GM21825 (cell line): ENCODE data around the gene PICK1.

Experiments
- ATAC-seq: cut with Tn5 transposase; IDR thresholded peaks from one replicate; pipeline ENCODE4 v1.9.1; 2021; ENCODE audit warnings: mild to moderate bottlenecking, moderate library complexity; ENCODE audit not compliant: unreplicated experiment

Gene PICK1

DNA sequence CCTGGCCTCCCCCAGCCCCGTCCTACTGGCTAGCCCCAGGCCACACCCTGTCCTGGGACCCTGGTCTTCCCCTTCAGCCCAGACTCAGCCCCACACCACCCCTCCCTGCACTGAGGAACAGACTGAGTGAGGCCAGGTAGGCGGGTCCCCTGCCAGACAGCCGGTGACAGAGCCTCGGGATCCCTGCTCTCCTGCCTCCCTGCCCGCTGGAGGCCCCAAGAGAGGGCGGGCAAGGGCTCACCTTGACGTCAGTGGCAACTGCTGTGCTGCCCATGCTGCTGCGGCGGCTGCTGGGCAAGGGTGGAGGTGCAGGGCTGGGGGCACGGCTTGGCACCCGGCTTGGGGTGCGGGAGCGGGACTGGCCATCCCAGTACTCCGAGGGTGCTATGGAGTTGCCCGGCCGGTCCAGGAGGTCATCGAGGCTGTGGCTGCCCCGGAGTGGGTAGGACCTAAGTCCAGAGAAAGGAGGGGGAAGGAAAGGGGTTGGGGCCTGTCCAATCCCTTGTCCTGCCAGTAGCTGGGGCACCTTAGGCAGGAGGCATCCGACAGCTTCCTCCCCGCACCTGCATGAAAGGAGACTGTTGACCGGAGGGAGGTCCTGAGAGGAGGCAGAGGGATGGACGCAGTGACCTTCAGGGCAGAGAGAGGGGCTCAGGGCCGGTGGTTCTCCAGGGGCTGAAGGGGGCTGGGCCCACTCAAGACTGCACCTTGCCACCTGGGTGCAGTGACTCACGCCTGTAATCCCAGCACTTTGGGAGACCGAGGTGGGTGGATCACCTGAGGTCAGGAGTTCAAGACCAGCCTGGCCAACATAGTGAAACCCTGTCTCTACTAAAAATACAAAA, 29.0 kb downstream of the PICK1 start:
- no peak for ATAC-seq

DNA sequence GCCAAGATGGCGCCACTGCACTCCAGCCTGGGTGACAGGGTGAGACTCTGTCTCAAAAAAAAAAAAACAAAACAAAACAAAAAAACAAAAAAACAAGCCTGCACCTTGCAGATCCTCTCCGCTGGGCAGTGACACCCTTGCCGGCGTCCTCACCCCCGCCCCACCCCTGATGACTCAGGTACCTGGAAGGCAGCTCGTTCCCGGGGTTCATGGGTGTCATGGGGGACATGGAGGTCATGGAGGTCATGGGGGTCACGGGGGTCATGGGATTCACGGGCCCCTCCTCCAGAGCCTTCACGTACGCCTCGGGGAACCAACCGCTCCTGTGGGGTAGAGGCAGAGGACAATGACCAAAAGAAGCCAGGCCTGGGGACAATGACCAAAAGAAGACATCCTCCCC, 29.7 kb downstream of the PICK1 start:
- no peak for ATAC-seq

DNA sequence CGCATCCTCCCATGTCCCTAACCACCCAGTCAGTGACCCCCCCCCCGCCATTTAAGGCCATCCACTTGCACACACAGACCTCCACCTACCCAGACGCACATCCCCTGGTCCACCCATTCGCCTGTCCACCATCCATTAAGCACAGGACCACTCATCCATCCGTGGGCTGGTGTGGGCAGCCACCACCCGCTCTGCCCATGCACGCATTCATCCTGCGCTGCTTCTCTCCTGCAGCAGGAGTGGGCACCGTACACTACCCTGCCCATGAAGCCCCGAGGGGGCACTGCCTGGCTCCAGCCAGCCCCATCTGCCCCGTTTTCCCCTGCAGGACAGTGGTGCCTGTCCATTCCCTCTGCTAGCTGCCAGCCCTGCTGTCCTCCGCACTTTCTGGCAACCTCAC, 30.7 kb downstream of the PICK1 start:
- ATAC-seq, result no peak

DNA sequence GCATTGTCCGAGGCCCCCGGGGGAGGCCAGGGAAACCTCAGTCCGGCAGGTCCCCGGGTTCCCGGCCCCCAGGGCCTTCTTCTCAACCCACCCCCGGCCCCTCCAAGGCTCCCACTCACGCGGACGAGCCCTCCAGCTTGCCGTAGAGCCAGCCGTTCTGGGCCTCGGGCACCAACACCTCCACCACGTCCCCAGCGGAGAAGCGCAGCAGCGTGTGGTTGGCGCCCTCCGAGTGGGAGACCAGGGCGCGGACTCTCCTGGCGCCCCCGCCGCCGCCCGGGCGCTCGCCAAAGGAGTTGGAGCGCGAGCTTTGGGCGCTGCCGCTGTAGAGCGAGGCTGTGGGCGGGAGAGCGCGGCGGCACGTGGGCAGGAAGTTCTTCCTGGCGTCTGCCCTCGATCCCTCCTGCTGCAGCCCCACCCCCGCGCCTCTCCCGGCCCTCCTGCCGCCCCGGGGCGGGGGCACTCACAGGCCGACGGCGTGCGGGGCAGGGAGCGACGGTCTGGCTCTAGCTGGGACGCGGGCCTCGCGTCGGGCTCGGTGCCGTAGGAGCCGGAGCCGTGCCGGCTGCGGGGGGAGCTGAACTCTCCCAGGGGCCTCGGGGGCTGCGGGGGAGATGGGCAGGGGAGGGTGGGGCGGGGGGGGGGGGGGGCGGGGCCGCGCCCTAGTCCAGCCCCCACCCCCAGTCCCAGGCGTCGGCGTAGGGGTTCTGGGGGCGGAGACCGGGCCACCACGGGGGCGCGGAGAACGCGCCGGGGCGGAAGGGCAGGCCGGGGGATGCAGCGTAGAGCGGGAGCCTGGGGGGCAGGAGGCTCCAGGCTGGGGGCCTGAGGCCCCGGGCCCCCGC, 31.6 kb downstream of the PICK1 start:
- ATAC-seq, result no peak

DNA sequence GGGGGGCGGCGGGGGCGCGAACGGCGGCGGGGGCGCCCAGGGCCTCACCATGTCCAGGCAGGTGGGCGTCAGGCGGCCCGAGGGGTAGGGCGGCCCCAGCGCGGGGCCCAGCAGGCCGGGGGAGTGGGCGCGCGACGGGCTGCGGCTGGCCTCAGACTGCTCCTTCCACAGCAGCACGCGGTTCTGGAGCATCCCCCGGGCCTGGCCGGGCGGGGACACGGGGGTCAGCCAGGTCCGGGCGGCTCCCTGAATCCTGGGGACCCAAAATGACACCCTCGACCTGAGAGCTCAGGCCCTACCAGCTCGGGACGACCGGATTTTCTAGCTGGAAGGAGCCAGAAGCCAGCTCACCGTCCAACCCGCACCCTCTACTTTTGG, 32.3 kb downstream of the PICK1 start:
- no peak for ATAC-seq

DNA sequence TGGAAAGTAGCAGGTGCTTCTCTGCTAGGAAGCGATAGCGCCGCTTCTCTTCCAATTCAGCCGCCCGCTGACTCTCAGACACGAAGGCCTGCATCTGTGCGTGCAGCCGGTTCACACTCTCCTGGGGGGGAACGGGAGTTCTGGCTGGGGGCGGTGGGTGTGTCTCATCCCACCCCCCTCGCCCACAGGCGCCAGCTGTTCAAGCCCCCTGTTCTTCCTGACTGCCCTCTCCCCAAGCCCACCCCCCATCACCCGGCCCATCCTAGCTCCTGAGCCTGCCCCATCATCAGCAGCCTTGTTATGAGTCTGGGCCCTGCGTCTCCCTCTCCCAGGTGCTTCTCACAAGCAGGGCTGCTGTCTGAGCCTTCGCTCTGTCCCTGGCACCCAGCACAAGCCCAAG, 39.9 kb downstream of the PICK1 start:
- ATAC-seq, result no peak

DNA sequence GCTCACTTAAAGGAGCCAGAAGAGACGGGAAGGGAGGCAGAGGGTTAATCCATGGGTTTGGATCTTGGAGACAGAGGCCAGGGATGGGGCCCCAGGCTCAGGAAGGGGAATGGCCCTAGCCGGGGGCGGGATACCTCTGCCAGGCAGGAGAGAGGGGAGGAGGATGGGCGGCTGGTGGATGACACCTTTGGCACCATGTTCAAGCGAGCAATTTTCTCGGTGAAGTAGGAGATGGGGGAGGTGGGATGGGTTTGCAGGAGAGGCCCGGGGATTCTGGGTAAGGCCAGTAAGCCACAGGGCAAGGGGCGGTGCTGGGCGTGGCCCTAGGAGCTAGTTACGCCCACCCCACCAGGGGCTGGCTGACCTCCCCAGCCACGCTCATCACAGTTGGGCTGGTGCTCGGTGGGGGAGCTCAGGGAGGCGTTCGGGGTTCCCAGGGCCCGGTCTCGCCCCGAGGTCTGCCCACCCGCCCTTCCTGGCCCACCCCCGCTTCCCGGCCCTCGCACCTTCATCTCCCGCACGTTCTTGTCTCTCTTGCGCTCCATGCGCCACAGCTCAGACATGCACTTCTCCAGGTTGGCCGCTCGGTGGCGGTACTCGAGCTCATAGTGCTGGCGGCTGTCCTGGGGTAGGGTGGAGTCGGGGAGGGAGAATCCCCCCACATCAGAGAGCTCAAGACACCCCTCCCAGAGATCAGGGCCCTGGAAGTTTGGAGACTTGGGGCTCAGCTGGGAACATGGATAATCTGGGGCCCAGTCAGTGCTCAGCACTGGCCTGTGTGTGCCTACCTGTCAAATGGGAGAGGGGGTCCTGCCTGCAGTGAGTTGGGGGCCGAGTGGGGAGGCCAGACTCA, 40.6 kb downstream of the PICK1 start:
- no peak for ATAC-seq

DNA sequence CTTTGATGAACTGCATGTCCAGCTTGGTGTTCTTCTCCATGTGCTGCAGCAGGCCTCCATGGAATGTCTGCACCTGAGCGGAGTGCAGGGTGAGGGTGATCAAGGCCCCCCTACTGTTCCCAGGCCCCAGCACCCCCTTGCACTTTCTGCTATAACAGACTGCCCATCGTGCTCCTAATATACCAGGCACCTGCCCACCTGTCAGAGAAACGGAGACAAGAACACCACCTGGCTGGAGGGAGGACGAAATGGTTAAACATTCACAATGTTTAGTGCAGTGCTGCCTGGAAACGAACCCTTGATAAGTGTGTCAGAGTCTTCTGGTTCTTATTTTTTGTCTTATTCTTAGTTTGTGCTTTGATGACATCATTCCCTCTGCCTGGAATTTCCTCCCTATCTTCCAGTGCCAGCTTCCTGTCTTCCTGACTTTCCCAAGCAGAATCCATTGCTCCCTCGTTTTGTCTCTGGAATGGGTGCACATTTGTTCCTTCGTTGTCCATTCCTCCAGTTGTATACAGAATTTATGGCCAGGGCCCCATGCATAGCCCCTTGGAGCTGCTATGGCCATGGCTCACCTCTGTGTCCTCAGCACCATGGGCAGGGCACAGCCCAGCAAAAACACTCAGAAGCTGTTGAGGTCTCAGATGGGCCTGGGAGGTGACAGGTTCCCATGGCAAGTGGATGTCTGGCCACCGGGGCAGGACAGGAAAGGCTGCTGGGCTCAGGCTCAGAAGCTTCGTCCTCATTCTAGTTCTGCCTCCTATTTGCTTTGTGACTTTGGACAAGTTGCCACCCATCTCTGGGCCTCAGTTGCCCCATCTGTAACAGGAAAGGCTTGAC, 41.4 kb downstream of the PICK1 start:
- no peak for ATAC-seq

DNA sequence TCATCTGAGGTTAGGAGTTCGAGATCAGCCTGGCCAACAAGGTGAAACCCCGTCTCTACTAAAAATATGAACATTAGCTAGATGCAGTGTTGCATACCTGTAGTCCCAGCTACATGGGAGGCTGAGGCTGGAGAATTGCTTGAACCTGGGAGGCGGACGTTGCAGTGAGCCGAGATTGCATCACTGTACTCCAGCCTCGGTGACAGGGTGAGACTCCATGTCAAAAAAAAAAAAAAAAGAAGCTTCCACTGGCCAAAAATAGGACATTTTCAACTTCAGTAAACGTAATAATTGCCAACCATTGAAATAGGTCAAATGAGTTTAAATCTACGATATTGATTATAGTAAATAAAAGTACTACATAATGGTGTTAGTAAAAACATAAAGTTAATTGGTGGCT, 46.4 kb downstream of the PICK1 start:
- ATAC-seq, result no peak

DNA sequence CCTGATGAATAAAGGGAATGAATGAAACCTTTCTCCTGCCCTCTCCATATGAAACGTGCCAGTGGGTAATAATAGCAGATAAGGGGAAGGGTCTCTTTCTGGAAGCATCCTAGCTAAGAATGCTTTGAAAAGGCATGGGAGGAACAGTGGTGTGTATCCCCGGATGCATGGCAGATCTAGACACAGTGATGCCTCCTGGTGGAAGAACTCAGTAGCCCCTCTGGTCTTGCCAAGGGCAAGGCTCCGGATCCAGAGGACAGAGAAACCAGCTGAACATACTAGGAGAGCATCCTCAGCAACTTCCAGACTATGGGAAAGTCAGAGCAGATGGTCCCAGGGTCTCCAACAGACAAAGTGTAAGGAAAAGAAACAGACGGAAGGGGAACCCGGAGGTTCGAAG, 46.9 kb downstream of the PICK1 start:
- no peak for ATAC-seq

DNA sequence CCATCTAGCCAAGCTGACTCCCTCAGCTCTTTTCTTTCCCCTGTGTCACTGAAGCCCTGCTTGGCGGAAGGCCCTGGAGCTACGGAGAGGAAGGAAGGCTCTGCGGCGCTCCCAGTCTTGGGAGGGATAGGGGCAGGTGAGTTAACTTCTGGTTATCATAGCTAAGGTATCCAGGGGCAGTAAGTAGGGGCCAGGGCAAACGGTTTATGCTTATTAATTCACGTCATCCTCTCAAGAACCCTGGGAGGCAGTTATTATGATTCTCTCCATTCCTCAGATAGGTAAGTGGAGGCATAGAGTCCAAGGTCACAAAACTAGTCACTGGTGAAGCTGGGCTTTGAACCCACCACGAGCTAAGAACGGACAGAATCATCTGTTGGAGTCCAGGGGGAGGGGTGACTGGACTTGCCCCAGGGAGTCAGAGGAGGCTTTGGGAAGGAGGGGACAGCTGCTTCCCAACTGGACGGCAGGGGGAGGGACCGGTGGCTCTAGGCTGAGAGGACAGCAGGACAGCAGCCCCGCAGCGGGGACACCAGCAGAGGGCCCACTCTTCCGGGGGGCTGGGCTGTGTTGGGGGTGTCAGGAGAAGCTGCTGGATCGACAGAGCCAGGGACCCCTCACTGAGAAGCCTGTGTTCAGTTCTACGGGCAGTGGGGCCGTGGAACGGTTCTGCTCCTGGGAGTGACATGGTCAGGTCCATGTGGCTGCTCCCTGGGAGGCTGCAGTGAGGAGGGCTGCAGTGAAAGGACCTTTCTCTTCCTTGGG, 49.8 kb downstream of the PICK1 start:
- ATAC-seq, result no peak

DNA sequence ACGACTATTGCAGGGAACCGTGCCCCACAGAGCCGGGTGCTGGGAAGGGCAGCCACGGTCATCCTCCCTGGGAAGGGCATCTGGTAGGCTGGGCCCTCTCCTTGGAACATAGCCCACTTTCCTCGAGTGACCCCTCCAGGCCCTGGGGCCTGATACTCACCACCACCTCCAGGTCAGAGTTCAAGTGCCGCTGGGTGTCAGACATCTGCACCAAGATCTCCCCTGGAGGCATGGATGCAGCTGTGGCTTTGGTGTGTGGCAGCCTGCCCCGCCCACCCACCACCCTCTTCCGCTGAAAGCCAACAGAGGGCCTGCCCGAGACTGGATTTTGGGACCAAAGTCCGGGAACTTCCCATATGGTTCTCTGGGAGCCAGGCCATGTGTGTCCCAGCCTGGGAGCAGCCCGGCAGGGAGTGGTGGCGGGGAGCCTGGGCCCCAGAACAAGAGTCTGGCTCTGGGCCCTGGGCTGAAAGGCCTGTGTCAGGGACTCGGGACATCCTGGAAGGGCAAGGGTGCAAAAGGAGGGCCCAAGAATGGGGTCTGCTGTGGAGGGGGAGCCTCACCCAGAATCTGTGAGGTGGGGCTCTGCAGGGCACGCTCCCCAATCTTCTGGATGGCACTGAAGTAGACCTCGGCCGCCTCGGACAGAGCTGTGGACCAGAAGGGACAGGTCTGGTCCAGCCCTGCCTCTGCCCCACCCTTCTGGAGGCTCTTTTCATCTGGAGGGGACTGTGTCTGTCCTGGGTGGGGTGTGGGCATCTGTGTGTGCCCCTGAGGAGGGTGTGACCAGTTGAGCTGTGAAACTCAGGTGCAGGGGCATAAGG, 50.7 kb downstream of the PICK1 start:
- no peak for ATAC-seq

DNA sequence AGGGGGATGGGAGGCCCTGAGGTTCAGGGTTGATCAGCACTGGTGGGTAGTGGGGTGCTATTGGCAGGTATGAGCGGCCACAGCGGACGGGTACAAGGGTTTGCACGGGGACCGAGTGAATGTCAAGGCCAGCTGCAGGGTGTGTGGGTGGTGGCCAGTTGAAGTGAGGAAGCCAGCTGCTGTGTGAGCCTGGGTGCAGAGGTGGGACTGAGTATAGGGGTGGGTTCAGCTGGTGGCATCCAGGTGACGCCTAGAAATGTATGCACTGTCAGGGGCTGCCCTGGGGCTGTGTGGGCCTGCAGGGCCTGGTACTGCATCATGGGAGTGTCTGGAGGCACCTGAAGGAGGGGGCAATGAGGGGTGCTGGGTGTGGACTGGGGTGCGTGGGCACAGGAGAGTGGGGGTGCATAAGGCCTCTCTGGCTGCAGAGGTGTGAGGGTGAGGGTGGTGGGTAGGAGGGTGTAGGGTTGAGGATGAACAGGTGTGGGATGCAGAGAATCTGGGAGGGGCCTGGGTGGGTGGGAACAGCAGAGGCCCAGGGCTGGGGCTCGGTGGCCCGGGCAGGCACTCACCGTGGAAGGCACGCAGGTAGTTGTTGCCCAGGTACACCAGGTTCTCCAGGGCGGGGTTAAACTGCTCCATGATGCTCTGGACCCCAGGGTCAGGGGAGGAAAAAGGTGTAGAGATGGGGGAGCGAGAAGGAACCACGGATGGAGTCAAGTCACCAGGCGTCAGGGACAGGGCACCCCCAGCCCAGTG, 51.5 kb downstream of the PICK1 start:
- ATAC-seq, result no peak

DNA sequence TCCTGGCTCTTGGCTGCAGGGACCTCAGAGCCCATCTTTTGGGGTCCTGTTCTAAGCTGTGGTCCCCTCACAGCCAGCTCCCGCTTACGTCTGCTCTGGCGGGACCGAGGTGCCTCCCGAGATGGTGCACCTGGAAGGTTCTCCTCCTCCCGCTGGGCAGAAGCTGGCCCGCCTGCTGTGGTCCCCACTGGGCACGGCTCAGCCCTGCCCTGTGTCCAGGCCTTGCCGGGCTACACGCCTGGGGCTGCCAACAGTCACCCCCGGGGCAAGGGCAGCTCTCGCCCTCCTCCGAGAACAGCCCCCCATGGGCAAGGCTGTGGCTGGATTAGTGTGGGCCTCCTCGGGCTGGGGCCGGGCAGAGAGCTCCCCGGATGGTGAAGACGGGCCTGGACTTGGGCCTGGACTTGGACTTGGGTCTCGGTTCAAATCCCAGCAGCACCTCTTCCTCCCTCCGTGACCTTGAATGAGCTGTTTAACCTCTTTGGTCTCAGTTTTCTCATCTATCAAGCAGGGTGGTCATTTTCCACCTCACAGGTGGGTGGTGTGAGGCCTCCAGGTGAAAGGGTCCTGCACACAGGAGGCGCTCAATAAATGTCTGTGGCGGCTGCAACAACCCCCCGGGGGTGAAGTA, 52.3 kb downstream of the PICK1 start:
- no peak for ATAC-seq

DNA sequence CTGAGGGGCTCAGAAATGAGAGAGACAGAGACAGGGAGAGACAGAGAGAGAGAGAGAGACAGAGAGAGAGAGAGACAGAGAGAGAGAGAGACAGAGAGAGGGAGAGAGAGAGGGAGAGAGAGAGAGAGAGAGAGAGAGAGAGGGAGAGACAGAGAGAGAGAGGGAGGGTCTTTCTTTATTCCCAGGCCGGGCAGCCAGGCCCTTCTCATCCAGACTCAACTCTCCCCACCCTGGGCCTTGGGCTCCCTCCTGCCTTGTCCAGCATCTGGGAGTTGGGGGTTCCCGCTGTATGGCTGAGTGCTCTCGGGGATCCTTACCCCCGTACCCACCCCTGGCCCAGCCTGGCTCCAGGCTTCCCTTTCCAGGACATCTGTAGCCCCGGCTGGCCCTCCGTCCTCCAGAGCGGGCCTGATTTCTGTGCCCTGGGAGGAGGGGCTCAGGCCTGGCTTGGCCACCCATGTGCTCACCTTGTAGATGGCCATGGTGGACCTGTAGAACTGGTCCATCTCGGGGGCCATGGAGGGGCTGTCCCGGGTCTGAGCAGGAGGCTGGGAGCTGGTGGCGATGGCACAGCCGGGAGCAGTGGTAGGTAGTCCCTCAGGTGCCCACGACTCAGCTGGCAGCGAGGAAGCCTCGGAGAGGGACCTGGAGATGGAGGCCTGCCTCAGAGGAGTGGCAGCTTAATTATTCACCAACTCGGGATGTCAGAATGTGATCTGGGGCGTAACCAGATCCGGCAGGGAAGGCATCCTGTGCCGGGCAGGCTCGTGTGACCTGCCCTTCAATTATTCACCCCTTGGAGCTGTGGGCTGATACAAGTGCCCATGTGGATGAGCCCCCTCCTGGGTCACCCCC, 53.0 kb downstream of the PICK1 start, which contains the start of gene BAIAP2L2:
Gene BAIAP2L2 (minus strand): TSS at position 677 of the 855 bp plus-strand sequence. CDS start 159 bp downstream, at position 518.
- no peak for ATAC-seq
